K562 (cell line): Measurements from ENCODE around the gene ZBP1. TPM values are rescaled to one million over a fixed set of nuclear protein-coding genes. Genes with fewer than 3 reads are reported as not detected.

Experiments
- ATAC-seq: fragments of 200-7000 bp; cut with Tn5 transposase; 3 replicates; pipeline ENCODE4 v1.9.1; 2020; ENCODE audit warnings: moderate library complexity
- BruUV-seq: library from RNA; stranded (reverse); fragments of 400-500 nt; replicated peaks from 2 replicates; lab custom pipeline; 2021; lab: Mats Ljungman, UMichigan
- CTCF ChIA-PET: fragments of 300-600 bp; formaldehyde crosslinking; extraction: SDS; loops from one replicate; lab custom pipeline; 2021; ENCODE audit warnings: low intra/inter-chr PET ratio; lab: Yijun Ruan, JAX
- POLR2A ChIA-PET: fragments of 300-600, 350-650 bp; sonication (Branson Sonifier 250); formaldehyde crosslinking; extraction: SDS; loops from one replicate; lab custom pipeline; 2021; ENCODE audit warnings: antibody characterized with exemption, inconsistent platforms; lab: Yijun Ruan, JAX
- DNase-seq, 4 experiments: peaks; one replicate each; pipeline versions ENCODE4 v3.0.0 to v3.0.0-alpha.2; 2011 to 2018; ENCODE audit warnings: low spot score in 3 of 4, mixed read lengths in 3 of 4; ENCODE audit errors: extremely low read depth in 1 of 4
- FAIRE-seq: peaks from 2 replicates; lab custom pipeline; 2011; peaks lifted over from hg19 to GRCh38; lab: Jason Lieb, UNC
- H2AFZ ChIP-seq: 2 replicates; pipeline ENCODE4 v1.6.0; 2011; ENCODE audit warnings: low read depth, low read length, control low read depth, inconsistent platforms
- H3K27ac ChIP-seq: fragments of 200-600 bp; 3 replicates; pipeline ENCODE4 v1.8.0; 2011; ENCODE audit warnings: low read depth, mild to moderate bottlenecking, control low read depth, inconsistent platforms, low read length, moderate library complexity, mixed read lengths; ENCODE audit errors: extremely low read depth
- H3K27me3 ChIP-seq, 2 experiments: fragments of 300-600 bp in 1 of 2; 2 replicates in 1 of 2; 3 replicates in 1 of 2; pipeline versions ENCODE4 v1.6.0 to v1.8.0; 2011; ENCODE audit warnings: inconsistent platforms in 2 of 2, low read length in 2 of 2, mild to moderate bottlenecking in 1 of 2, mixed read lengths in 1 of 2, moderate library complexity in 1 of 2; ENCODE audit not compliant: control insufficient read depth in 2 of 2, insufficient read depth in 2 of 2
- H3K36me3 ChIP-seq: fragments of 300-600 bp; 3 replicates; pipeline ENCODE4 v1.8.0; 2011; ENCODE audit warnings: mild to moderate bottlenecking, low read length, inconsistent platforms; ENCODE audit not compliant: control insufficient read depth, insufficient read depth
- H3K4me1 ChIP-seq, 2 experiments: fragments of 200-600 bp in 1 of 2; replicated peaks in 1 of 2; 2 replicates in 1 of 2; 3 replicates in 1 of 2; pipeline versions ENCODE4 v1.5.1 to v1.8.0; 2011; ENCODE audit warnings: inconsistent platforms in 2 of 2, low read length in 2 of 2, mild to moderate bottlenecking in 1 of 2, mixed read lengths in 1 of 2, moderate library complexity in 1 of 2; ENCODE audit not compliant: control insufficient read depth in 2 of 2, insufficient read depth in 2 of 2
- H3K4me2 ChIP-seq: 2 replicates; pipeline ENCODE4 v1.6.1; 2011; ENCODE audit warnings: low read length, control low read depth, inconsistent platforms, mixed read lengths; ENCODE audit not compliant: insufficient read depth
- H3K4me3 ChIP-seq: fragments of 200-600 bp; sonication (generic), shearing (Covaris generic); 2 replicates; pipeline ENCODE4 v1.5.1; 2016; ENCODE audit warnings: control low read depth, inconsistent platforms
- H3K79me2 ChIP-seq: fragments of 200-600 bp; 3 replicates; pipeline ENCODE4 v1.8.0; 2011; ENCODE audit warnings: low read length, inconsistent platforms; ENCODE audit not compliant: control insufficient read depth, insufficient read depth
- H3K9ac ChIP-seq, 2 experiments: 2 replicates each; pipeline versions ENCODE4 v1.6.0 to v1.6.1; 2011; ENCODE audit warnings: low read depth in 2 of 2, low read length in 2 of 2, control low read depth in 1 of 2, inconsistent platforms in 1 of 2, mild to moderate bottlenecking in 1 of 2, mixed read lengths in 1 of 2; ENCODE audit not compliant: insufficient read depth in 1 of 2
- H3K9me1 ChIP-seq: one replicate; pipeline ENCODE4 v1.6.0; 2011; ENCODE audit warnings: inconsistent platforms, mild to moderate bottlenecking, low read length, moderate library complexity; ENCODE audit not compliant: control insufficient read depth, insufficient read depth
- H3K9me3 ChIP-seq: replicated peaks from 2 replicates; pipeline ENCODE4 v1.5.1; 2011; ENCODE audit warnings: low read depth, low read length, inconsistent platforms; ENCODE audit not compliant: control insufficient read depth, insufficient read depth
- H4K20me1 ChIP-seq: replicated peaks from 2 replicates; pipeline ENCODE4 v1.6.1; 2011; ENCODE audit warnings: low read length, inconsistent platforms, mixed read lengths; ENCODE audit not compliant: control insufficient read depth, insufficient read depth
- STAT5A ChIP-seq: IDR thresholded peaks from 2 replicates; pipeline ENCODE4 v1.6.1; 2012; ENCODE audit warnings: low read length, inconsistent platforms, borderline replicate concordance
- WGBS: fragments of 100-300 bp; shearing (Covaris generic); methylation state at CpG from one replicate; pipeline ENCODE4 v1.1.6; 2016; ENCODE audit warnings: low coverage, mixed read lengths; ENCODE audit not compliant: insufficient coverage; ENCODE audit errors: missing lambda C conversion rate; 5-methylcytosine and 5-hydroxymethylcytosine counted together
- in situ Hi-C: fragments of 300-500 bp; cut with MboI; formaldehyde crosslinking; loops from 4 replicates; pipeline ENCODE4 v1.15.0; 2018; ENCODE audit warnings: inconsistent platforms, mixed read lengths
- intact Hi-C: fragments of 100-400 bp; cut with micrococcal nuclease; formaldehyde crosslinking; loops from 2 replicates; pipeline ENCODE4 v1.14.2; 2022
- polyA plus RNA-seq, 8 experiments: library from polyadenylated mRNA; depleted of rRNA in 4 of 8; stranded (reverse) in 5 of 8; unstranded in 3 of 8; fragments of >200 nt; fragmentation: Nextera tagmentation in 2 of 8; fragmentation: Illumina TruSeq in 1 of 8; extraction: Ambion mirVana in 2 of 8; extraction: Trizol in 1 of 8; gene quantifications; 2 replicates each; pipeline versions ENCODE4 v1.2.1 to v1.2.3, GENCODE V29; 2011 to 2014; ENCODE audit warnings: inconsistent platforms in 1 of 8, missing spikeins in 1 of 8
- total RNA-seq, 7 experiments: library from RNA; depleted of rRNA in 6 of 7; stranded (reverse); fragments of >200 nt in 6 of 7; fragmentation: Illumina TruSeq in 2 of 7; extraction: Trizol in 2 of 7; gene quantifications; 2 replicates each; pipeline versions ENCODE4 v1.2.1 to v1.2.3, GENCODE V29; 2011 to 2021; ENCODE audit warnings: low replicate concordance in 1 of 7
- TF ChIP-seq, protein P1 (sequence below), 3 experiments: fragments of 200-800 bp in 1 of 3; fragments of 250-450 bp in 1 of 3; fragments of 450-650 bp in 1 of 3; sonication (Bioruptor Pico) in 1 of 3; sonication (Bioruptor generic) in 1 of 3; formaldehyde crosslinking in 1 of 3; IDR thresholded peaks; 2 replicates each; pipeline versions ENCODE4 v1.6.1 to v1.8.0; 2016 to 2022; ENCODE audit warnings: mild to moderate bottlenecking in 2 of 3, missing genetic modification characterization in 2 of 3, missing compliant biosample characterization in 1 of 3, moderate library complexity in 1 of 3

The ZBP1 gene
- total and polyA plus RNA-seq, 9 of the 15 experiments (the other 6 are each of a cell fraction or from before 2014, with no cell fraction given): not detected

GRCh38 chr20:57650756-57651483, 30.7 kb upstream of the ZBP1 start:
- in situ Hi-C loops (no loop called here), intact Hi-C loops (loop anchor here (10.0 kb wide), 1 partner anchor 194 kb away; no protein-coding TSS in a partner anchor)
- no peak for DNase-seq
- FAIRE-seq: no peak
- no peak overlapping the region for H3K4me2 ChIP-seq
- H3K9ac ChIP-seq: no peak overlapping the region
- H3K9me3 ChIP-seq: no peaks in the 10 kb centered on the region
- no peak for ATAC-seq
- H3K4me1 ChIP-seq: peaks cover 0 to 12% of the 10 kb centered on the region in 2 experiments; a peak in 1 of 5 replicates
- WGBS: 1% methylated on average over 23 of the region's 23 CpGs
- H3K27me3 ChIP-seq: peaks cover 37 to 70% of the 10 kb centered on the region in 2 experiments; a peak in 4 of 5 replicates
- POLR2A ChIA-PET: interaction anchor here (0.6 to 0.7 kb wide), 2 partner anchors 28 to 255 kb away, joined by 3 to 5 read pairs; no protein-coding TSS in a partner anchor
- no peak for TF ChIP-seq STAT5A
- TF ChIP-seq, protein P1, sequence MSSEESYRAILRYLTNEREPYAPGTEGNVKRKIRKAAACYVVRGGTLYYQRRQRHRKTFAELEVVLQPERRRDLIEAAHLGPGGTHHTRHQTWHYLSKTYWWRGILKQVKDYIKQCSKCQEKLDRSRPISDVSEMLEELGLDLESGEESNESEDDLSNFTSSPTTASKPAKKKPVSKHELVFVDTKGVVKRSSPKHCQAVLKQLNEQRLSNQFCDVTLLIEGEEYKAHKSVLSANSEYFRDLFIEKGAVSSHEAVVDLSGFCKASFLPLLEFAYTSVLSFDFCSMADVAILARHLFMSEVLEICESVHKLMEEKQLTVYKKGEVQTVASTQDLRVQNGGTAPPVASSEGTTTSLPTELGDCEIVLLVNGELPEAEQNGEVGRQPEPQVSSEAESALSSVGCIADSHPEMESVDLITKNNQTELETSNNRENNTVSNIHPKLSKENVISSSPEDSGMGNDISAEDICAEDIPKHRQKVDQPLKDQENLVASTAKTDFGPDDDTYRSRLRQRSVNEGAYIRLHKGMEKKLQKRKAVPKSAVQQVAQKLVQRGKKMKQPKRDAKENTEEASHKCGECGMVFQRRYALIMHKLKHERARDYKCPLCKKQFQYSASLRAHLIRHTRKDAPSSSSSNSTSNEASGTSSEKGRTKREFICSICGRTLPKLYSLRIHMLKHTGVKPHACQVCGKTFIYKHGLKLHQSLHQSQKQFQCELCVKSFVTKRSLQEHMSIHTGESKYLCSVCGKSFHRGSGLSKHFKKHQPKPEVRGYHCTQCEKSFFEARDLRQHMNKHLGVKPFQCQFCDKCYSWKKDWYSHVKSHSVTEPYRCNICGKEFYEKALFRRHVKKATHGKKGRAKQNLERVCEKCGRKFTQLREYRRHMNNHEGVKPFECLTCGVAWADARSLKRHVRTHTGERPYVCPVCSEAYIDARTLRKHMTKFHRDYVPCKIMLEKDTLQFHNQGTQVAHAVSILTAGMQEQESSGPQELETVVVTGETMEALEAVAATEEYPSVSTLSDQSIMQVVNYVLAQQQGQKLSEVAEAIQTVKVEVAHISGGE (CRISPR knock-in tag; IDR thresholded peaks at IDR 0.05): 0 out of 6 replicates have a peak, but pooled peaks of 1 of the 3 experiments have one; percentile 13
- no peak overlapping the region for H2AFZ ChIP-seq
- BruUV-seq: no TSS peak
- H3K27ac ChIP-seq: no peak overlapping the region
- H3K9me1 ChIP-seq: no peaks in the 10 kb centered on the region
- H3K36me3 ChIP-seq: no peaks in the 10 kb centered on the region
- 0 out of 2 replicates have a peak, but pooled peaks cover 9% of the 10 kb centered on the region for H4K20me1 ChIP-seq
- no peaks in the 10 kb centered on the region for H3K79me2 ChIP-seq
- CTCF ChIA-PET: interaction anchor here (0.6 to 1.6 kb wide), 4 partner anchors 54 to 1057 kb away, joined by 3 to 8 read pairs (median 3); no protein-coding TSS in a partner anchor
- no peak overlapping the region for H3K4me3 ChIP-seq
